WTC11 (cell line): ENCODE data around the gene LOXL1. TPM values are rescaled to one million over a fixed set of nuclear protein-coding genes. Genes with fewer than 3 reads are reported as not detected.

Source experiments
- ATAC-seq: fragments of 200-7000 bp; cut with Tn5 transposase; 2 replicates; pipeline ENCODE4 v1.10.0; 2021; ENCODE audit warnings: mild to moderate bottlenecking, moderate library complexity
- CTCF ChIA-PET: fragments of 300-600 bp; sonication (Branson Sonifier 250); formaldehyde crosslinking; loops from one replicate; lab custom pipeline; 2021; ENCODE audit warnings: antibody characterized with exemption; lab: Charles Lee
- POLR2A ChIA-PET: fragments of 350-600 bp; sonication (Branson Sonifier 250); formaldehyde crosslinking; loops from one replicate; lab custom pipeline; 2021; ENCODE audit warnings: antibody characterized with exemption; lab: Charles Lee
- DNase-seq: peaks from one replicate; pipeline ENCODE4 v3.0.0; 2021; ENCODE audit warnings: low spot score
- H3K27ac Mint-ChIP-seq: 2 replicates; pipeline ENCODE4 v1.8.0; 2021; ENCODE audit warnings: mixed read lengths
- H3K27me3 Mint-ChIP-seq: 2 replicates; pipeline ENCODE4 v1.8.0; 2021; ENCODE audit warnings: low read depth, mild to moderate bottlenecking, moderate library complexity, mixed read lengths
- H3K36me3 Mint-ChIP-seq: 2 replicates; pipeline ENCODE4 v1.8.0; 2021; ENCODE audit warnings: mixed read lengths
- H3K4me1 Mint-ChIP-seq: 2 replicates; pipeline ENCODE4 v1.8.0; 2022; ENCODE audit warnings: mixed read lengths
- H3K4me3 Mint-ChIP-seq: 2 replicates; pipeline ENCODE4 v1.8.0; 2021; ENCODE audit warnings: mild to moderate bottlenecking, moderate library complexity, mixed read lengths
- H3K9me3 Mint-ChIP-seq: 2 replicates; pipeline ENCODE4 v1.8.0; 2021; ENCODE audit warnings: mixed read lengths
- CTCF ChIP-seq: fragments of 200-600 bp; IDR thresholded peaks from 2 replicates; pipeline ENCODE4 v1.8.0; 2022; ENCODE audit warnings: antibody characterized with exemption
- E2F4 ChIP-seq: sonication (generic); formaldehyde crosslinking; IDR thresholded peaks from 2 replicates; pipeline ENCODE4 v1.8.1; 2022; ENCODE audit warnings: low read depth, mild to moderate bottlenecking, moderate library complexity, missing genetic modification reagents, borderline replicate concordance
- ELF4 ChIP-seq: sonication (generic); formaldehyde crosslinking; IDR thresholded peaks from 2 replicates; pipeline ENCODE4 v1.8.1; 2022; ENCODE audit warnings: low read depth, mild to moderate bottlenecking, moderate library complexity, missing genetic modification reagents
- ESRRA ChIP-seq: sonication (generic); formaldehyde crosslinking; IDR thresholded peaks from 2 replicates; pipeline ENCODE4 v1.8.1; 2022; ENCODE audit warnings: mild to moderate bottlenecking, missing genetic modification reagents, borderline replicate concordance
- FOXP1 ChIP-seq: sonication (generic); formaldehyde crosslinking; IDR thresholded peaks from 2 replicates; pipeline ENCODE4 v1.8.0; 2022; ENCODE audit warnings: missing genetic modification reagents, mild to moderate bottlenecking, moderate library complexity, borderline replicate concordance
- GTF2I ChIP-seq: fragments of 250-450 bp; sonication (Bioruptor Pico); conservative IDR thresholded peaks from 2 replicates; pipeline ENCODE4 v1.4.0; 2021; ENCODE audit warnings: mild to moderate bottlenecking
- KAT7 ChIP-seq: sonication (generic); formaldehyde crosslinking; IDR thresholded peaks from 2 replicates; pipeline ENCODE4 v1.8.1; 2023; ENCODE audit warnings: missing genetic modification reagents, mild to moderate bottlenecking, borderline replicate concordance
- MYBL2 ChIP-seq: sonication (generic); formaldehyde crosslinking; IDR thresholded peaks from 2 replicates; pipeline ENCODE4 v1.8.1; 2023; ENCODE audit warnings: mild to moderate bottlenecking, moderate library complexity, missing genetic modification reagents
- NFYB ChIP-seq: sonication (generic); formaldehyde crosslinking; conservative IDR thresholded peaks from 2 replicates; pipeline ENCODE4 v1.8.0; 2022; ENCODE audit warnings: low read depth, missing genetic modification reagents
- NR1H2 ChIP-seq: sonication (generic); formaldehyde crosslinking; IDR thresholded peaks from 2 replicates; pipeline ENCODE4 v1.9.0; 2021; ENCODE audit warnings: mild to moderate bottlenecking, moderate library complexity, missing genetic modification reagents
- OVOL2 ChIP-seq: fragments of 250-450 bp; sonication (Bioruptor Pico); IDR thresholded peaks from 2 replicates; pipeline ENCODE4 v1.9.0; 2021; ENCODE audit warnings: mild to moderate bottlenecking, borderline replicate concordance
- RELA ChIP-seq: sonication (generic); formaldehyde crosslinking; IDR thresholded peaks from 2 replicates; pipeline ENCODE4 v1.8.1; 2022; ENCODE audit warnings: missing genetic modification reagents, mild to moderate bottlenecking, borderline replicate concordance
- SP1 ChIP-seq: sonication (generic); formaldehyde crosslinking; conservative IDR thresholded peaks from 2 replicates; pipeline ENCODE4 v1.8.1; 2022; ENCODE audit warnings: missing genetic modification reagents
- TEAD4 ChIP-seq: sonication (generic); formaldehyde crosslinking; IDR thresholded peaks from 2 replicates; pipeline ENCODE4 v1.8.0; 2022; ENCODE audit warnings: mild to moderate bottlenecking, missing genetic modification reagents
- ZNF219 ChIP-seq: sonication (generic); formaldehyde crosslinking; IDR thresholded peaks from 2 replicates; pipeline ENCODE4 v1.8.0; 2023; ENCODE audit warnings: missing genetic modification reagents, mild to moderate bottlenecking, borderline replicate concordance
- ZNF232 ChIP-seq: sonication (generic); formaldehyde crosslinking; IDR thresholded peaks from 2 replicates; pipeline ENCODE4 v1.8.0; 2022; ENCODE audit warnings: mild to moderate bottlenecking, missing genetic modification reagents
- ZNF396 ChIP-seq: fragments of 250-450 bp; sonication (Bioruptor Pico); IDR thresholded peaks from 2 replicates; pipeline ENCODE4 v1.8.0; 2021; ENCODE audit warnings: mild to moderate bottlenecking, moderate library complexity, borderline replicate concordance
- ZNF671 ChIP-seq: fragments of 250-450 bp; sonication (Bioruptor Pico); IDR thresholded peaks from 2 replicates; pipeline ENCODE4 v1.8.0; 2021; ENCODE audit warnings: mild to moderate bottlenecking
- total RNA-seq: library from RNA; stranded (reverse); gene quantifications from 3 replicates; pipeline ENCODE4 v1.2.3, GENCODE V29; 2021
- TF ChIP-seq, protein P1 (sequence below): sonication (generic); formaldehyde crosslinking; IDR thresholded peaks from 2 replicates; pipeline ENCODE4 v1.8.0; 2022; ENCODE audit warnings: missing genetic modification reagents

The LOXL1 gene
- total RNA-seq, 1 experiment from 2014 or later: 10.6 TPM

DNA sequence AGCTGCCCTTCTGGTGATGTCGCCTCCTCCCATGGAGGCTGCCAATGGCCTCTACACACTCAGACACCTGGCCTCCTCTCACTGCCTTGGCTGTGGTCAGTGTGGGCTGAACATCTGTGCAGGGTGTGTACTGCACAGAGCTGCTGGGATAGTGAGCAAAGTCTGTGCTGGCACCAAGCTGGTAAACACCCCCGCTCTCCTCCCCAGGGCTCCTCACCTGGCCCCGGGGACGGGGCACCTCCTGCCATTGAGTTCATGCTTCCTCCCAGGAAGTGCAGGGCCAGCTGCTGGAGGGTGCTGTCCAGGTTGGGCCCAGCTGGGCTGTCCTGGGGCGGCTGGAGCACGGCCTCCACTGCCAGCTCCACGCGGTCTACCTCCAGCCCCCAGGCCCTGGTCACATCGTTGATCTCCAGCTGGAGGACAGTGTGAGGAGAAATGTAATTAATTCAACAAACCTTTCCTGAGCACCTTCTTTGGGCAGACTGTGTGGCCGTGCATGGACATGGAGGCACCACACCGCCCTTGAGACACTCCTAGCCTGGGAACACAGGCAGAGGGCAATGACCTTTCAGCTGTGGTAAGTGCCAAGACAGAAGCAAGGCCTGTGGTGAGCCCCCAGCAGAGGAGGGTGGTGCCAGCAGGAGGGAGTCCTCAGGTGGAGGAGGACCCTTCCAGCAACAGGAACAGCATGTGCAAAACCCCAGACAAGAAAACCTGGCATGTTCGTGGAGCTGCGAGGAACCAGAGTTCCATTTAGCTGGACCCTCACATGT is 59.0 kb downstream of the LOXL1 start:
- CTCF ChIA-PET: interaction anchor here (0.7 to 8.2 kb wide), 5 partner anchors 9 to 197 kb away, joined by 3 to 69 read pairs (median 3); partner anchors contain the start of gene PML
- H3K27me3 Mint-ChIP-seq: peaks cover 5% of the 10 kb centered on the region
- no peaks in the 10 kb centered on the region for H3K36me3 Mint-ChIP-seq

DNA sequence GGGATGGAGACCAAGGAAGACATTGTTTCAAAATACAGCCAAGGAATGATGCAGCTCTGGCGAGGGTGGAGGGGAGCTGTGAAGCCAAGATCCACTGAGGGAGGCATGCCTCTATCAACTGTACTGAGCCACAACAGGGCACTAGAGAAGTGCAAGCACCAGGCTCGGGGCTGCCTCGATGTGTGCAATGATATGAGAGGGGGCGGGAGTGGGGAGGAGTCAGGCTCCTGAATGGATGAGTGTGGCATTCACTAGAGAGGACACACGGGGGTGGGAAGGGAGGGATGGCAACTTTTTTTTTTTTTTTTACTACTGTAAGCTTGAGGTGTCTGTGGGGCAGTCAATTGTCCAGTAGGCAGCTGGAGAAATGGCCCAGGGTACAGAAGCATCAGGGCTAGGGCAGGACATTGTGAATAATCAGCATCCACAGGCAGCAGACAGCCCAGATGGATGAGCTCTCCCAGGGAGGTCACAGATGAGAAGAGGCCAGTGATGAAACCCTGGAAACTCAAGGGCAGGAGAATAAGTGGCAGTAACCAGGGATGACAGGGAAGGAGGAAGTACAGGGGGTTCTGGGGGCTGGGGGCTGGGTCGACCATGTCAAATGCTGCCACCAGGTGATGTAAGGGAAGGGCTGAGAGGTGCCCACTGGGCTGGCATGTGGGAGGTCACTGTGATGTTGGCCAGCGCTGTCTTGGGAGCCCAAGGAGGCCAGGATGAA is 60.0 kb downstream of the LOXL1 start:
- Mint-ChIP-seq H3K4me3 (no peak overlapping the region), H3K9me3 (no peaks in the 10 kb centered on the region), H3K36me3 (no peaks in the 10 kb centered on the region), H3K27me3 (peaks cover 5% of the 10 kb centered on the region), H3K27ac (no peak overlapping the region), H3K4me1 (no peaks in the 10 kb centered on the region)
- CTCF ChIA-PET: interaction anchor here (0.7 to 8.2 kb wide), 7 partner anchors 8 to 198 kb away, joined by 3 to 69 read pairs (median 5); partner anchors contain the start of gene PML
- ATAC-seq (0 out of 2 replicates have a peak, but pooled peaks have one; percentile 26), DNase-seq (no peak)
- POLR2A ChIA-PET: interaction anchor here (0.9 kb wide), 1 partner anchor 59 kb away, joined by 3 read pairs; no protein-coding TSS in a partner anchor
- no peak for TF ChIP-seq ZNF671 (CRISPR knock-in tag)
- TF ChIP-seq, protein P1, sequence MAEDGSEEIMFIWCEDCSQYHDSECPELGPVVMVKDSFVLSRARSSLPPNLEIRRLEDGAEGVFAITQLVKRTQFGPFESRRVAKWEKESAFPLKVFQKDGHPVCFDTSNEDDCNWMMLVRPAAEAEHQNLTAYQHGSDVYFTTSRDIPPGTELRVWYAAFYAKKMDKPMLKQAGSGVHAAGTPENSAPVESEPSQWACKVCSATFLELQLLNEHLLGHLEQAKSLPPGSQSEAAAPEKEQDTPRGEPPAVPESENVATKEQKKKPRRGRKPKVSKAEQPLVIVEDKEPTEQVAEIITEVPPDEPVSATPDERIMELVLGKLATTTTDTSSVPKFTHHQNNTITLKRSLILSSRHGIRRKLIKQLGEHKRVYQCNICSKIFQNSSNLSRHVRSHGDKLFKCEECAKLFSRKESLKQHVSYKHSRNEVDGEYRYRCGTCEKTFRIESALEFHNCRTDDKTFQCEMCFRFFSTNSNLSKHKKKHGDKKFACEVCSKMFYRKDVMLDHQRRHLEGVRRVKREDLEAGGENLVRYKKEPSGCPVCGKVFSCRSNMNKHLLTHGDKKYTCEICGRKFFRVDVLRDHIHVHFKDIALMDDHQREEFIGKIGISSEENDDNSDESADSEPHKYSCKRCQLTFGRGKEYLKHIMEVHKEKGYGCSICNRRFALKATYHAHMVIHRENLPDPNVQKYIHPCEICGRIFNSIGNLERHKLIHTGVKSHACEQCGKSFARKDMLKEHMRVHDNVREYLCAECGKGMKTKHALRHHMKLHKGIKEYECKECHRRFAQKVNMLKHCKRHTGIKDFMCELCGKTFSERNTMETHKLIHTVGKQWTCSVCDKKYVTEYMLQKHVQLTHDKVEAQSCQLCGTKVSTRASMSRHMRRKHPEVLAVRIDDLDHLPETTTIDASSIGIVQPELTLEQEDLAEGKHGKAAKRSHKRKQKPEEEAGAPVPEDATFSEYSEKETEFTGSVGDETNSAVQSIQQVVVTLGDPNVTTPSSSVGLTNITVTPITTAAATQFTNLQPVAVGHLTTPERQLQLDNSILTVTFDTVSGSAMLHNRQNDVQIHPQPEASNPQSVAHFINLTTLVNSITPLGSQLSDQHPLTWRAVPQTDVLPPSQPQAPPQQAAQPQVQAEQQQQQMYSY (CRISPR knock-in tag): no peak
- TF ChIP-seq ZNF232: no peak
- no peak for TF ChIP-seq RELA (CRISPR knock-in tag)
- no peak for TF ChIP-seq GTF2I (CRISPR knock-in tag)
- TF ChIP-seq E2F4 (CRISPR knock-in tag): no peak
- TF ChIP-seq OVOL2 (CRISPR knock-in tag): no peak
- TF ChIP-seq TEAD4 (CRISPR knock-in tag): no peak

More for the DNA sequence above, 59.0 kb downstream of the LOXL1 start:
- no peak overlapping the region for H3K4me3 Mint-ChIP-seq
- no peaks in the 10 kb centered on the region for H3K4me1 Mint-ChIP-seq
- POLR2A ChIA-PET: interaction anchor here (0.9 kb wide), 1 partner anchor 58 kb away, joined by 3 read pairs; no protein-coding TSS in a partner anchor
- H3K9me3 Mint-ChIP-seq: no peaks in the 10 kb centered on the region
- H3K27ac Mint-ChIP-seq: no peak overlapping the region
- DNase-seq (no peak), ATAC-seq (no peak)
- no peak for TF ChIP-seq SP1 (CRISPR knock-in tag)
- no peak for TF ChIP-seq FOXP1 (CRISPR knock-in tag)
- TF ChIP-seq NFYB (CRISPR knock-in tag): no peak
- TF ChIP-seq KAT7 (CRISPR knock-in tag): no peak
- TF ChIP-seq ZNF671 (CRISPR knock-in tag): no peak
- TF ChIP-seq ZNF219 (CRISPR knock-in tag): no peak
- TF ChIP-seq ZNF396 (CRISPR knock-in tag): no peak
- no peak for TF ChIP-seq MYBL2 (CRISPR knock-in tag)
- TF ChIP-seq E2F4 (CRISPR knock-in tag): no peak
- TF ChIP-seq, protein P1 (CRISPR knock-in tag): no peak
- TF ChIP-seq ELF4 (CRISPR knock-in tag): no peak
- TF ChIP-seq ESRRA (CRISPR knock-in tag): no peak
- TF ChIP-seq NR1H2: no peak
- TF ChIP-seq CTCF: no peak
